ENCODE results near the gene GOPC. TPM values are rescaled to one million over a fixed set of nuclear protein-coding genes. Genes with fewer than 3 reads are reported as not detected.

GOPC gene
- total and polyA plus RNA-seq, 2 experiments from 2014 or later = 15.5 to 26.4 TPM

- no peak for TF ChIP-seq ZNF462 (CRISPR knock-in tag; IDR thresholded peaks at IDR 0.05)
- TF ChIP-seq EZH2 (IDR thresholded peaks at IDR 0.05; ENCODE audit: low read depth, unreplicated experiment) = no peak
Measured at GRCh38 chr6:117592983-117593759, 9.1 kb downstream of the GOPC start (continued).

DNA sequence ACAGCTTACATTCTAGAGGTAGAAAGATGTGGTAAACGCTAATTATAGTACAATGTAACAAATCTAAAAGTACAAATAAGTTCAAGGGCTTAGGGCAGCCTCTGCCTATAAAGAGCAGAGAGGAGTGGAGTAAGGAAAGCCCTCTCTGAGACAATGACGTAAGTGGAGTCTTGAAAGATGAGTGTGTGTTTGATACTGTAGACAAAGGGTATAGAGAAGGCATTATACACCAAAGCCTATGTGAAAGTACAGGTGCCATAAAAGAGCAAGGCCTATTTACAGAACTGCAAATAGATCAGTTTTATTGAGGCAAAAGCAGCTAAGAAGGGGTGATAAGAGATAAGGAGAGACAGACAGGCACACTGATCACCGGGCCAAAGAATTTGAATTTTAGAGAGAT is 10.9 kb downstream of the GOPC start:
- peaks cover 89% of the 10 kb centered on the region for H3K79me2 ChIP-seq (replicated peaks; ENCODE audit: insufficient read depth)
- H3K4me3 Mint-ChIP-seq = no peak overlapping the region
- no peak overlapping the region for H3K4me3 ChIP-seq
- no peak for ATAC-seq
- no peak for TF ChIP-seq NANOG (IDR thresholded peaks at IDR 0.05; ENCODE audit: borderline replicate concordance)
- TF ChIP-seq, protein P1, sequence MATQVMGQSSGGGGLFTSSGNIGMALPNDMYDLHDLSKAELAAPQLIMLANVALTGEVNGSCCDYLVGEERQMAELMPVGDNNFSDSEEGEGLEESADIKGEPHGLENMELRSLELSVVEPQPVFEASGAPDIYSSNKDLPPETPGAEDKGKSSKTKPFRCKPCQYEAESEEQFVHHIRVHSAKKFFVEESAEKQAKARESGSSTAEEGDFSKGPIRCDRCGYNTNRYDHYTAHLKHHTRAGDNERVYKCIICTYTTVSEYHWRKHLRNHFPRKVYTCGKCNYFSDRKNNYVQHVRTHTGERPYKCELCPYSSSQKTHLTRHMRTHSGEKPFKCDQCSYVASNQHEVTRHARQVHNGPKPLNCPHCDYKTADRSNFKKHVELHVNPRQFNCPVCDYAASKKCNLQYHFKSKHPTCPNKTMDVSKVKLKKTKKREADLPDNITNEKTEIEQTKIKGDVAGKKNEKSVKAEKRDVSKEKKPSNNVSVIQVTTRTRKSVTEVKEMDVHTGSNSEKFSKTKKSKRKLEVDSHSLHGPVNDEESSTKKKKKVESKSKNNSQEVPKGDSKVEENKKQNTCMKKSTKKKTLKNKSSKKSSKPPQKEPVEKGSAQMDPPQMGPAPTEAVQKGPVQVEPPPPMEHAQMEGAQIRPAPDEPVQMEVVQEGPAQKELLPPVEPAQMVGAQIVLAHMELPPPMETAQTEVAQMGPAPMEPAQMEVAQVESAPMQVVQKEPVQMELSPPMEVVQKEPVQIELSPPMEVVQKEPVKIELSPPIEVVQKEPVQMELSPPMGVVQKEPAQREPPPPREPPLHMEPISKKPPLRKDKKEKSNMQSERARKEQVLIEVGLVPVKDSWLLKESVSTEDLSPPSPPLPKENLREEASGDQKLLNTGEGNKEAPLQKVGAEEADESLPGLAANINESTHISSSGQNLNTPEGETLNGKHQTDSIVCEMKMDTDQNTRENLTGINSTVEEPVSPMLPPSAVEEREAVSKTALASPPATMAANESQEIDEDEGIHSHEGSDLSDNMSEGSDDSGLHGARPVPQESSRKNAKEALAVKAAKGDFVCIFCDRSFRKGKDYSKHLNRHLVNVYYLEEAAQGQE (IDR thresholded peaks at IDR 0.05; ENCODE audit: unreplicated experiment) = no peak
- TF ChIP-seq STAT1 (IDR thresholded peaks at IDR 0.05; ENCODE audit: unreplicated experiment) = no peak
- TF ChIP-seq CTCF (conservative IDR thresholded peaks at IDR 0.05; ENCODE audit: low read depth in 2 of 2) = no peak
- no peaks in the 10 kb centered on the region for H3K27me3 Mint-ChIP-seq (ENCODE audit: insufficient read depth, low read depth, poor library complexity)
- H3K4me2 ChIP-seq = no peak overlapping the region
- no peaks in the 10 kb centered on the region for H3F3A ChIP-seq (replicated peaks; ENCODE audit: low read depth)
- H2AFZ ChIP-seq = no peak overlapping the region
- no peaks in the 10 kb centered on the region for H3K4me1 ChIP-seq (ENCODE audit: insufficient read depth)
- H3K4me1 Mint-ChIP-seq = no peaks in the 10 kb centered on the region
- H3K9me3 Mint-ChIP-seq = peaks cover 6% of the 10 kb centered on the region; the same call in 1 of the 3 replicates
- H3K9me2 ChIP-seq (ENCODE audit: insufficient read depth) = no peaks in the 10 kb centered on the region
- H3K36me3 Mint-ChIP-seq (ENCODE audit: low read depth) = peaks cover 30% of the 10 kb centered on the region
- no peak overlapping the region for H3K27ac Mint-ChIP-seq
- no peaks in the 10 kb centered on the region for H3K36me3 ChIP-seq (ENCODE audit: insufficient read depth)
- DNase-seq (ENCODE audit: low spot score) = no peak
- no peak overlapping the region for H3K27ac ChIP-seq (ENCODE audit: low read depth)
- peaks cover 10% of the 10 kb centered on the region for H4K20me1 ChIP-seq (replicated peaks; ENCODE audit: insufficient read depth)
- H3K27me3 ChIP-seq (ENCODE audit: insufficient read depth) = no peaks in the 10 kb centered on the region
